Thyroid gland (tissue), 4 donors: Measurements from ENCODE around the gene RASGRP1.

ENCODE experiments used
- CTCF ChIP-seq, 6 experiments: fragments of 200-600 bp in 3 of 6; fragments of 450-650 bp in 3 of 6; sonication (generic) in 3 of 6; IDR thresholded peaks; one replicate each; pipeline ENCODE4 v1.5.1; 2016 to 2019; ENCODE audit warnings: antibody characterized with exemption in 6 of 6, mild to moderate bottlenecking in 2 of 6, inconsistent platforms in 1 of 6, moderate library complexity in 1 of 6
- POLR2A ChIP-seq, 2 donors: fragments of 450-650 bp; IDR thresholded peaks; one replicate each; pipeline ENCODE4 v1.6.1; 2017; ENCODE audit warnings: antibody characterized with exemption in 2 of 2, mild to moderate bottlenecking in 2 of 2, moderate library complexity in 1 of 2

DNA sequence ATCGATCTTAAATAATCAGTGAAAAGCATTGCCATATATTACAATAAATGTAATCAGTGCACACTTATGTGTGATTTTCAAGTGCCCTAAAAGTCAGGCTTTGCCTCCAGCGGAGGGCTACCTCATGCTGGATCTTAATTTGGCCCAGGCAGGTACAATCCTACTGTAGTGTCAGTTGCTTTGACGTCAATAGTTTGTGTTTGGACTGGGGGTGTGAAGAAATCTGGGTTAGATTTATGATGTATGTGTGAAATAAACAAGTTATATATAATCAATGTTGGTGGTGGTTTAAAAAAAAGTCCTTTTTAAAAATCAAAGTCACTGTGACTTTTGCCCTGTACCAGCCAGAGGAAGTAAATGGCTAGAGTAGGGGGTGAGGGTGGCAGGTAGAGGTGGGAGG is 14.0 kb upstream of the RASGRP1 start:
- TF ChIP-seq CTCF (IDR thresholded peaks at IDR 0.05) (no peak), POLR2A (IDR thresholded peaks at IDR 0.05) (no peak)
